Activated B cell treated with CpG ODN at 0.5 μM for 24 hours (primary cell): ENCODE results near the gene SLC4A5. TPM values are rescaled to one million over a fixed set of nuclear protein-coding genes. Genes with fewer than 3 reads are reported as not detected.

Source experiments
- ATAC-seq: fragments of 200-7000 bp; cut with Tn5 transposase; one replicate; pipeline ENCODE4 v1.10.0; 2021; ENCODE audit warnings: low read depth, mild to moderate bottlenecking, moderate library complexity
- CTCF ChIA-PET: fragments of 350-600 bp; sonication (Branson Sonifier 250); formaldehyde crosslinking; loops from one replicate; lab custom pipeline; 2021; ENCODE audit warnings: antibody characterized with exemption; lab: Charles Lee
- POLR2A ChIA-PET: fragments of 350-600 bp; sonication (Branson Sonifier 250); formaldehyde crosslinking; loops from one replicate; lab custom pipeline; 2021; ENCODE audit warnings: antibody characterized with exemption; lab: Charles Lee
- DNase-seq: peaks from one replicate; pipeline ENCODE4 v3.0.0; 2022
- H3K27ac Mint-ChIP-seq: one replicate; pipeline ENCODE4 v1.8.0; 2020; ENCODE audit warnings: mixed read lengths
- H3K27me3 Mint-ChIP-seq: one replicate; pipeline ENCODE4 v1.8.0; 2021; ENCODE audit warnings: mixed read lengths
- H3K36me3 Mint-ChIP-seq: one replicate; pipeline ENCODE4 v1.8.0; 2021; ENCODE audit warnings: low read depth, mixed read lengths
- H3K4me1 Mint-ChIP-seq: one replicate; pipeline ENCODE4 v1.8.0; 2021; ENCODE audit warnings: mixed read lengths
- H3K4me3 Mint-ChIP-seq: one replicate; pipeline ENCODE4 v1.8.0; 2020; ENCODE audit warnings: mild to moderate bottlenecking, mixed read lengths
- H3K9me3 Mint-ChIP-seq: one replicate; pipeline ENCODE4 v1.8.0; 2020; ENCODE audit warnings: mixed read lengths
- CTCF ChIP-seq: fragments of 200-600 bp; IDR thresholded peaks from one replicate; pipeline ENCODE4 v1.8.0; 2022; ENCODE audit warnings: antibody characterized with exemption, mild to moderate bottlenecking
- intact Hi-C: fragments of 100-400 bp; cut with micrococcal nuclease; formaldehyde crosslinking; loops from one replicate; pipeline ENCODE4 v1.15.1; 2024
- total RNA-seq: library from RNA; stranded (reverse); gene quantifications from 2 replicates; pipeline ENCODE4 v1.2.3, GENCODE V29; 2022

Gene SLC4A5
- total RNA-seq, 1 donor from 2014 or later: 5.9 TPM

DNA sequence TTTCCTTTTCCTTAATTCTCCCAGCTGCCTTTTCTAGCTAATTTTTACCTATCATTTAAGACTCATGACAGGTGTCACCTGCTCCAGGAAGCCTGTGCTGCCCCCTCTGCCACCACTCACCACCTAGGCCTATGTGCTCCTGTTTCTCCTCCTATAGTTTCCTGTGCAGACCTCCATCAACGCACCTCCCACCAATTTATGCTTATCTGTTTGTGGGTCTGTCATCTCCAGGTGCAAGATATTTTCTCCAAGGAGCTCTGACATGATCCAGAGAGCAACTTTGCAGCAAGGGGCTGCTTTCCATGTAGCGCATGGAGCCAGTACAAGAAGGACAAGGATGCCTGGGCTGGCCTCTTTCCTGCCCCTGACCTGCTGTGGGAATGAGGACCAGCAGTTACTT lies 42.7 kb downstream of the SLC4A5 start:
- peaks cover 10% of the 10 kb centered on the region for H3K9me3 Mint-ChIP-seq
- H3K4me1 Mint-ChIP-seq: peaks cover 10% of the 10 kb centered on the region
- ATAC-seq (no peak), DNase-seq (no peak)
- H3K27me3 Mint-ChIP-seq: no peaks in the 10 kb centered on the region
- no peak overlapping the region for H3K27ac Mint-ChIP-seq
- POLR2A ChIA-PET: interaction anchor here (1.6 kb wide), 1 partner anchor 10 kb away, joined by 3 read pairs; no protein-coding TSS in a partner anchor
- CTCF ChIA-PET: no interaction called here
- intact Hi-C loops: no loop called here
- no peak overlapping the region for H3K4me3 Mint-ChIP-seq
- peaks cover 12% of the 10 kb centered on the region for H3K36me3 Mint-ChIP-seq
- TF ChIP-seq CTCF: no peak

DNA sequence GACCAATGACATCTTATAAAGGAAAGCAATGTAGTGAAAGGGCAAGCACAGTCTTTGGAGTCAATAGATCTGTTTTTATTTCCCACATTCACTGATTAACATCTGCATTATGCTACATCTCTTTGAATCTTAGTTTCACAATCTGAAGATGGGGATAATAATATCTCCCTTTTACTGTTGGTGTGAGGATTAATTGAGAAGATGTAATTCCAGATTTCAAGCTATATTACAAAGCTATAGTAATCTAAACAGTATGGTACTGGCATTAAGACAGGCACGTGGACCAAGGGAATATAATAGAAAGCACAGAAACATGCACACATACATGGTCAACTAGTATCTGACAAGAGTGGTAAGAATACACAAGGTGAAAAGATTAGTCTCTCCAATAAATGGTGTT lies 45.3 kb downstream of the SLC4A5 start:
- H3K27me3 Mint-ChIP-seq: no peaks in the 10 kb centered on the region
- no peak for DNase-seq
- ChIA-PET CTCF (interaction anchor here (1.1 kb wide), 1 partner anchor 37 kb away, joined by 3 read pairs; no protein-coding TSS in a partner anchor), POLR2A (no interaction called here)
- H3K4me1 Mint-ChIP-seq: peaks cover 10% of the 10 kb centered on the region
- no peak overlapping the region for H3K27ac Mint-ChIP-seq
- peaks cover 10% of the 10 kb centered on the region for H3K9me3 Mint-ChIP-seq
- no peak overlapping the region for H3K4me3 Mint-ChIP-seq
- H3K36me3 Mint-ChIP-seq: peaks cover 12% of the 10 kb centered on the region
- TF ChIP-seq CTCF: no peak
- intact Hi-C loops: no loop called here
- no peak for ATAC-seq

DNA sequence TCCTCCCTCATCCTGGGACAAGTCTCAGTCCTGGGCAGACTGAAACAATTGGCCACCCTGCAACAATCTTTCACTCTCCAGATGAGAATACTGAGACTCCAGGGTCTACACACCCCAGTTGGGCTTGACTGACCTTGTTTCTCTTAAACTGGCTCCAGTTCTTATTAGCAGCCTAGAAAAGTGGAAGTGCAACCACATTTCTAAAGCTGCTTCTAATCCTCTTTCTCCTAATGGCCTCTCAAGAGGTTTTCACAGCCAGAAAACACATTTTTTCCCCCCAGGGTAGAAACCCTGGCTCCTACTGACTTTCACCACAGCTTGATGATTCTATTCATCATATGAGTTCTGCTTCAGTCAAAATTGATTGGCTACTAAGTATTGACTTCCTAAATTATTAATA lies 45.8 kb downstream of the SLC4A5 start:
- H3K9me3 Mint-ChIP-seq: peaks cover 10% of the 10 kb centered on the region
- peaks cover 12% of the 10 kb centered on the region for H3K36me3 Mint-ChIP-seq
- no peaks in the 10 kb centered on the region for H3K27me3 Mint-ChIP-seq
- H3K27ac Mint-ChIP-seq: peak overlapping the region; percentile 51
- no peak overlapping the region for H3K4me3 Mint-ChIP-seq
- no peak for TF ChIP-seq CTCF
- intact Hi-C loops: no loop called here
- ChIA-PET CTCF (interaction anchor here (1.1 kb wide), 1 partner anchor 38 kb away, joined by 3 read pairs; no protein-coding TSS in a partner anchor), POLR2A (no interaction called here)
- DNase-seq (no peak), ATAC-seq (peak; percentile 64)
- peaks cover 10% of the 10 kb centered on the region for H3K4me1 Mint-ChIP-seq

- ChIA-PET CTCF (interaction anchor here (2.0 kb wide), 1 partner anchor 42 kb away, joined by 6 read pairs; no protein-coding TSS in a partner anchor), POLR2A (interaction anchor here (0.6 kb wide), 1 partner anchor 25 kb away, joined by 3 read pairs; no protein-coding TSS in a partner anchor)
- intact Hi-C loops: no loop called here
- H3K9me3 Mint-ChIP-seq: peaks cover 4% of the 10 kb centered on the region
- ATAC-seq: no peak
- no peak overlapping the region for H3K27ac Mint-ChIP-seq
- DNase-seq: no peak
- H3K27me3 Mint-ChIP-seq: no peaks in the 10 kb centered on the region
- H3K4me1 Mint-ChIP-seq: peaks cover 26% of the 10 kb centered on the region
- no peak for TF ChIP-seq CTCF
- no peak overlapping the region for H3K4me3 Mint-ChIP-seq
- H3K36me3 Mint-ChIP-seq: peaks cover 2% of the 10 kb centered on the region
Observed at GRCh38 chr2:74293191-74293991, 49.8 kb downstream of the SLC4A5 start.

- Mint-ChIP-seq H3K4me1 (peaks cover 26% of the 10 kb centered on the region), H3K4me3 (no peak overlapping the region), H3K36me3 (no peaks in the 10 kb centered on the region), H3K27ac (no peak overlapping the region), H3K9me3 (no peaks in the 10 kb centered on the region), H3K27me3 (no peaks in the 10 kb centered on the region)
- ChIA-PET CTCF (interaction anchor here (2.0 kb wide), 1 partner anchor 42 kb away, joined by 6 read pairs; no protein-coding TSS in a partner anchor), POLR2A (interaction anchor here (0.6 kb wide), 1 partner anchor 25 kb away, joined by 3 read pairs; no protein-coding TSS in a partner anchor)
- DNase-seq (no peak), ATAC-seq (no peak)
- no peak for TF ChIP-seq CTCF
- intact Hi-C loops: no loop called here
Observed at GRCh38 chr2:74292751-74293150, 50.5 kb downstream of the SLC4A5 start.
